NK-92 (cell line): ENCODE results near the gene AXIN2.
"Not testable (repeated sequence)": the region's sequence is repeated elsewhere in the genome, so short reads cannot be mapped to it uniquely, and the experiment has no call there.

Experiments
- DNase-seq: peaks from one replicate; lab custom pipeline; 2025; ENCODE audit not compliant: unreplicated experiment; lab: John Stamatoyannopoulos, UW

Gene AXIN2

DNA sequence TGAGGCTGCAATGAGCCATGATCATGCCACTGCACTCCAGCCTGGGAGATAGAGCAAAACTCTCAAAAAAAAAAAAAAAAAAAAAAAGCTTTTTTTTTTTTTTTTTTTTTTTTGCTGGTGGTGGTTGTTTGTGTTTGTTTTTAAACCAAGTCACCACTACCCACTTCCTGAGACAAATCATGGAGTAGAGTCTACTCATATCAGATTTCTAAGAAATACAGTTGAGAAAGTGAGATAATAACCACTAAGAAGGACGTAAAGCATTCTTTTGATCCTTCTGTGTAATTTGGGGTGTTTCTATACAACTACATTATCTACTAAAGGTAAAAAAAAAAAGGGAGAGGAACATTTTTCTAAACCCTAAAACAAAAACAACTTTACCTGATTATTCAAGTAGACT, 38.0 kb downstream of the AXIN2 start:
- no peak for DNase-seq

DNA sequence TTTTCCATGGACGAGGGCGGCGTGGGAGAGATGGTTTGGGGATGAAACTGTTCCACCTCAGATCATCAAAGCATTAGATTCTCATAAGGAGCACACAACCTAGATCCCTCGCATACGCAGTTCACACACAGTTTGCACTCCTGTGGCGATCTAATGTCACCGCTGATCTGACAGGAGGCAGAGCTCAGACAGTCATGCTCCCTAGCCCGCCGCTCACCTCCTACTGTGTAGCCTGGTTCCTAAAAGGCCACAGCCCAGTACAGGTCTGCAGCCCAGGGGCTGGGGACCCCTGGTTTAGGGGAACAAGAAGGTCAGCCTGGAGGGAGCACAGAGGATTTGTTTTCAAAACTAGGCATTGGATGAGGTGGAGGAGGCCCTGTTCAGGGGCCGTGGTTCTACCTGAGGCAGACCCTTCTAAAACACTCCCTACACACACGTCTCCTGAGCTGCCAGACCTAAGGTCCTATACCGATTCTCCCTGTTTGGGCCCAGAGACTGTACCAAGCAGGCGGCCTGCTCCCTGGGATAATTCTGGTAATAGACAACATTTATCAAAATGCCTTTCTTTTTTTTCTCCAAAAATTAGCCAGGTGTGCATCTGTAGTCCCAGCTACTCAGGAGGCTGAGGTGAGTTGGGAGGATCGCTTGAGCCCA, 38.6 kb downstream of the AXIN2 start:
- DNase-seq = no peak

DNA sequence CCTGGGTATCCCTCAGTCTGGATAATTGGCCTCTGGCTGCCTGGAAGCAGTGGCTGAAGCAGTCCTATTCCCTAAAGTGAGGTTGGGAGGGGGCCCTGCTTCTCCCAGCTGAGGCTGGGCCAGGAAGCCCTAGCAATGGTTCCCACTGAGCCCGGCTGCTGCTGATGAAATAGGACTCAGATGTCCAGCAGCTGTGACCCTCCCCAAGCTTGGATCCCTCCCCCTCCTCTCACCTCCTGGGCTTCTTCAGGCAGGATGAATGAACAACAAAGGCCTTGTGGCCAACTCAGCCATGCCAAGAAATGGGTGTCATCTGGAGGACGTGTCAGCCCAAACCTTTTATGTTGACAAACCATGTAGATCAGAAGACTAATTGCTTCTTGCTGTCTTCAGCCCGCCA, 42.0 kb downstream of the AXIN2 start:
- no peak for DNase-seq

GRCh38 chr17:65518256-65518655, 43.2 kb downstream of the AXIN2 start:
- DNase-seq = no peak

GRCh38 chr17:65515959-65516948, 45.2 kb downstream of the AXIN2 start:
- DNase-seq = no peak

DNA sequence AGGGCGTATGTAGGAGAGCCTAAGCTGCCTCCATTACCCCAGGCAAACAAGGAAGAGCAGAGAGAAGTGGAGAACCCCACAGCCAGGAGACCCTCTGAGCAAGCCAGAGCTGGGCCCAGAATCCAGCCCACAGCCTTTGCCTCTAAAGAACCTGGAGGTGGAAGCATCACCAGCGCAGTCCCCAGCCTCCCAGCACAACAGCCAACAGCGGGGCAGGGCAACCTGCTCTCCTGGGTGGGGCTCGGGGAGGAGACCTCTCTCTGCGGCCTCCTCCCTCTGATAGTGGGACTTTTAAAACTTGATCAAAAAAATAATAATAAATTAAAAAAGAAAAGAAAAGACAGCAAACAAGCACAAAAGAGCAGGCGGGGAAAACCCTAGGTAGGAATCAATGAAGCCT, 45.9 kb downstream of the AXIN2 start:
- no peak for DNase-seq

- no peak for DNase-seq
Measured at GRCh38 chr17:65514541-65514940, 46.9 kb downstream of the AXIN2 start.

- DNase-seq = no peak
Measured at GRCh38 chr17:65514082-65514481, 47.4 kb downstream of the AXIN2 start.

GRCh38 chr17:65511316-65511715, 50.1 kb downstream of the AXIN2 start:
- DNase-seq = no peak

- DNase-seq = no peak
Measured at GRCh38 chr17:65509032-65509431, 52.4 kb downstream of the AXIN2 start.

DNA sequence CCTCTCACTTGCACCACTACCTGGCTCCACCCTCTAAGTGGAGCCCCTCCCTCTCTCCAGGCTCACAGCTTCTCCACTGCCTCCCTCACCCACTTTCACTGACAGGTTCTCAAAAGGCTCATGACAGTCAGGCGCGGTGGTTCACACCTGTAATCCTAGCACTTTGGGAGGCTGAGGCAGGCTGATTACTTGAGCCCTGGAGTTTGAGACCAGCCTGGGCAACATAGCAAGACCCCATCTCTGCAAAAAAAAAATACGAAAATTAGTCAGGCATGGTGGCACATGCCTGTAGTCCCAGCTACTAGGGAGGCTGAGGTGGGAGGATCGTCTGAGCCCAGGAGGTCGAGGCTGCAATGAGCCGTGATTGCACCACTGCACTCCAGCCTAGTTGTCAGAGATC, 56.8 kb downstream of the AXIN2 start:
- DNase-seq = not testable (repeated sequence)

DNA sequence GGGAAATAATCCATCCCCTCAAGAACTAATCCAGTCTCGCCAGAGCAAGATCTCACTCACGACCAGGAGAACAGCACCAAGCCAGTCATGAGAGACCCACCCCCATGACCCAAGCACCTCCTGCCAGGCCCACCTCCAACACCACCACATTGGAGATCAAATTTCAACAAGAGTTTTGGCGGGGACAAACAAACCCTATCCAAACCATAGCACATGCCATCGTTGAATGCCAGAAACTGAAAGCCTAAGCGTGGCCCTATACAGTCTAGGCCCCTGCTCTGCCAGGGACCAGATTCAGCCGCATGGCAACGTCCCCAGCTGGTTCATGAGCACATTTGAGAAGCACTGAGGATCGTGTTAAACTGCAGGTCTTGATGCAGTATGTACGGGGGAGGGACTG, 57.3 kb downstream of the AXIN2 start:
- no peak for DNase-seq

DNA sequence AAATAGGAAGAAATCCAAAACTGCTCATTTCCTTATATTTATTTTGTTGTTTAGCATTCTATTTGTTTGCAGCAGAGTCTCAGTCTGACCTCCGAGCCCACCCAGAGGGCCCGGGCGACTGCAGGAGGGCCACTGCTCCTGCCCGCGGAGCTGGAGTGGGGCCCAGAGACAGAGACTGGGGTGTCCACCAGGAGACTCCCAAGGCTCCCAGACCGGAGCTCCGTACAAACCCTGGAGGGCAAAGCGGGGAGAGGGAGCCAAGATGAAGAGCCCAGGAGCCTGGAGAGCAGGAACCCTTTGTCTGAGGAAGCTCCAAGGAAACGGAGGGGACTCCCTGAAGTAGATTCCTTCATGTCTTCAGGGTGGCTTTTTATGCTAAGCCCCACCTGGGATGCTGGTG, 57.9 kb downstream of the AXIN2 start:
- DNase-seq = no peak

GRCh38 chr17:65498816-65499215, 62.6 kb downstream of the AXIN2 start:
- DNase-seq = no peak

- no peak for DNase-seq
Measured at GRCh38 chr17:65496801-65497200, 64.6 kb downstream of the AXIN2 start.

GRCh38 chr17:65495122-65496055, 66.1 kb downstream of the AXIN2 start:
- DNase-seq = no peak

- DNase-seq = no peak
Measured at GRCh38 chr17:65489413-65490155, 71.9 kb downstream of the AXIN2 start.

DNA sequence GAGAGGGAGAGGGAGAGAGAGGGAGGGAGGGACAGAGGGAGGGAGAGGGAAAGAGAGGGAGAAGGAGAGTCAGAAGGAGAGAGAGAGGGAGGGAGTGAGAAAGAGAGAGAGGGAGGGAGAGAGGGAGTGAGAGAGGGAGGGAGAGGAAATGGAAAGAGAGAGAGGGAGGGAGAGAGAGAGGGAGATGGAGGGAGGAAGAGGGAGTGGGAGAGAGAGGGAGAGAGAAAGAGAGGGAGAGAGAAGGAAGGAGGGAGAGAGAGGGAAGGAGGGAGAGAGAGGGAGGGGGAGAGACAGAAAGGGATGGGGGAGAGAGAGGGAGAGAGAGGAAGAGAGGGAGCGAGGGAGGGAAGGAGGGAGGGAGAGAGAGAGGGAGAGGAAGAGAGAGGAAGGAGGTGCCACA, 72.8 kb downstream of the AXIN2 start:
- DNase-seq = no peak

DNA sequence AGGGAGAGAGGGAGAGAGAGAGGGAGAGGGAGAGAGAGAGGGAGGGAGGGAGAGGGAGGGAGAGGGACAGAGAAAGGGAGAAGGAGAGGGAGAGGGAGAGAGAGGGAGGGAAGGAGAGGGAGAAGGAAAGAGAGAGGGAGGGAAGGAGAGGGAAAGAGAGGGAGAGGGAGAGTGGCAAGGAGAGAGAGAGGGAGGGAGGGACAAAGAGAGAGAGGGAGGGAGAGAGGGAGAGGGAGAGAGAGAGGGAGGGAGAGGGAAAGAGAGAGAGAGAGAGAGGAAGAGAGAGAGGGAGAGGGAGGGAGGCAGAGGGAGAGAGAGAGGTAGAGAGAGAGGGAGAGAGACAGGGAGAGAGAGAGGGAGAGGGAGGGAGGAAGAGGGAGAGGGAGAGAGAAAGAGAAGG, 73.5 kb downstream of the AXIN2 start:
- DNase-seq = no peak

- DNase-seq = no peak
Measured at GRCh38 chr17:65487161-65487560, 74.3 kb downstream of the AXIN2 start.
